IMR-90 (cell line): ENCODE data around the gene DVL3. TPM values are rescaled to one million over a fixed set of nuclear protein-coding genes. Genes with fewer than 3 reads are reported as not detected.

ENCODE experiments used
- ATAC-seq: fragments of 200-7000 bp; cut with Tn5 transposase; 2 replicates; pipeline ENCODE4 v1.9.1; 2020; ENCODE audit warnings: low read depth, mild to moderate bottlenecking, moderate library complexity
- BruUV-seq: library from RNA; stranded (reverse); fragments of 400-500 nt; replicated peaks from 2 replicates; lab custom pipeline; 2021; lab: Mats Ljungman, UMichigan
- CTCF ChIA-PET: fragments of 300-600 bp; formaldehyde crosslinking; extraction: SDS; loops from one replicate; lab custom pipeline; 2021; ENCODE audit warnings: antibody characterized with exemption; lab: Yijun Ruan, JAX
- POLR2A ChIA-PET: fragments of 300-600 bp; sonication (Branson Sonifier 250); formaldehyde crosslinking; loops from one replicate; lab custom pipeline; 2022; ENCODE audit warnings: antibody characterized with exemption; ENCODE audit not compliant: unreplicated experiment; lab: Charles Lee
- DNase-seq: peaks from one replicate; pipeline ENCODE4 v3.0.0; 2013
- H2AFZ ChIP-seq: replicated peaks from 2 replicates; pipeline ENCODE3; 2013; ENCODE audit warnings: low read length, mild to moderate bottlenecking; ENCODE audit not compliant: poor library complexity
- H2AK5ac ChIP-seq: 2 replicates; pipeline ENCODE4 v1.6.1; 2013; ENCODE audit warnings: low read depth, low read length, inconsistent platforms
- H2AK9ac ChIP-seq: replicated peaks from 2 replicates; pipeline ENCODE3; 2013; ENCODE audit warnings: mild to moderate bottlenecking, low read depth, low read length, moderate library complexity; ENCODE audit not compliant: poor library complexity
- H2BK120ac ChIP-seq: 2 replicates; pipeline ENCODE4 v1.6.1; 2013; ENCODE audit warnings: low read depth, low read length, inconsistent platforms
- H2BK15ac ChIP-seq: 3 replicates; pipeline ENCODE4 v1.6.1; 2013; ENCODE audit warnings: low read depth, low read length, inconsistent platforms
- H2BK20ac ChIP-seq: 2 replicates; pipeline ENCODE4 v1.6.1; 2013; ENCODE audit warnings: low read depth, mild to moderate bottlenecking, inconsistent platforms, low read length, moderate library complexity
- H2BK5ac ChIP-seq: 2 replicates; pipeline ENCODE4 v1.6.1; 2013; ENCODE audit warnings: mild to moderate bottlenecking, low read depth, low read length, inconsistent platforms; ENCODE audit not compliant: poor library complexity, severe bottlenecking
- H3K14ac ChIP-seq: replicated peaks from 2 replicates; pipeline ENCODE4 v1.6.1; 2013; ENCODE audit warnings: low read depth, low read length, inconsistent platforms
- H3K18ac ChIP-seq: 2 replicates; pipeline ENCODE4 v1.6.1; 2013; ENCODE audit warnings: low read depth, low read length, control low read depth
- H3K23ac ChIP-seq: 2 replicates; pipeline ENCODE4 v1.6.1; 2013; ENCODE audit warnings: low read depth, low read length, inconsistent platforms
- H3K27ac ChIP-seq: 2 replicates; pipeline ENCODE4 v1.5.1; 2013; ENCODE audit warnings: mild to moderate bottlenecking, control low read depth, low read length; ENCODE audit not compliant: insufficient read depth
- H3K27me3 ChIP-seq: 2 replicates; pipeline ENCODE4 v1.6.1; 2013; ENCODE audit warnings: low read length; ENCODE audit not compliant: control insufficient read depth, insufficient read depth
- H3K36me3 ChIP-seq: 2 replicates; pipeline ENCODE4 v1.6.1; 2013; ENCODE audit warnings: low read length, mixed read lengths; ENCODE audit not compliant: control insufficient read depth, insufficient read depth
- H3K4ac ChIP-seq: 2 replicates; pipeline ENCODE4 v1.6.1; 2013; ENCODE audit warnings: low read depth, low read length, inconsistent platforms
- H3K4me1 ChIP-seq: 2 replicates; pipeline ENCODE4 v1.6.1; 2013; ENCODE audit warnings: low read length, mixed read lengths; ENCODE audit not compliant: control insufficient read depth, insufficient read depth
- H3K4me2 ChIP-seq: 2 replicates; pipeline ENCODE4 v1.6.1; 2013; ENCODE audit warnings: low read depth, mild to moderate bottlenecking, control low read depth, low read length, moderate library complexity
- H3K4me3 ChIP-seq: 2 replicates; pipeline ENCODE4 v1.5.1; 2013; ENCODE audit warnings: low read depth, mild to moderate bottlenecking, control low read depth, low read length, moderate library complexity; ENCODE audit not compliant: insufficient read depth
- H3K56ac ChIP-seq: 2 replicates; pipeline ENCODE4 v1.6.1; 2013; ENCODE audit warnings: low read length, inconsistent platforms; ENCODE audit not compliant: insufficient read depth; ENCODE audit errors: extremely low read depth
- H3K79me1 ChIP-seq, 2 experiments: 2 replicates each; pipeline ENCODE4 v1.6.1; 2013; ENCODE audit warnings: low read length in 2 of 2, inconsistent platforms in 1 of 2, low read depth in 1 of 2
- H3K9ac ChIP-seq: 2 replicates; pipeline ENCODE4 v1.6.1; 2013; ENCODE audit warnings: low read depth, low read length, control low read depth
- H3K9me1 ChIP-seq: 2 replicates; pipeline ENCODE4 v1.6.1; 2013; ENCODE audit warnings: low read length, inconsistent platforms; ENCODE audit not compliant: insufficient read depth
- H3K9me3 ChIP-seq: 2 replicates; pipeline ENCODE4 v1.6.1; 2013; ENCODE audit warnings: low read length; ENCODE audit not compliant: control insufficient read depth, insufficient read depth
- H4K20me1 ChIP-seq: 2 replicates; pipeline ENCODE4 v1.6.1; 2013; ENCODE audit warnings: low read length, inconsistent platforms; ENCODE audit not compliant: insufficient read depth
- H4K5ac ChIP-seq: 2 replicates; pipeline ENCODE4 v1.6.1; 2013; ENCODE audit warnings: mild to moderate bottlenecking, low read depth, low read length, control low read depth
- H4K8ac ChIP-seq, 2 experiments: 2 replicates each; pipeline ENCODE4 v1.6.1; 2013; ENCODE audit warnings: low read depth in 2 of 2, low read length in 2 of 2, control low read depth in 1 of 2, inconsistent platforms in 1 of 2
- H4K91ac ChIP-seq: 2 replicates; pipeline ENCODE4 v1.6.1; 2013; ENCODE audit warnings: low read depth, low read length, inconsistent platforms; ENCODE audit not compliant: insufficient read depth
- BHLHE40 ChIP-seq: fragments of 150-350 bp; IDR thresholded peaks from 2 replicates; pipeline ENCODE4 v1.6.1; 2016; ENCODE audit warnings: mild to moderate bottlenecking, low read depth, low read length
- CEBPB ChIP-seq: IDR thresholded peaks from 2 replicates; pipeline ENCODE4 v1.6.1; 2012; ENCODE audit warnings: low read depth, low read length, improper control_type of control experiment
- CHD1 ChIP-seq: IDR thresholded peaks from 2 replicates; pipeline ENCODE4 v1.6.1; 2012; ENCODE audit warnings: low read depth, low read length, improper control_type of control experiment
- FOS ChIP-seq: fragments of 150-350 bp; IDR thresholded peaks from 2 replicates; pipeline ENCODE4 v1.6.1; 2016; ENCODE audit warnings: low read depth, low read length
- MAFK ChIP-seq: IDR thresholded peaks from 2 replicates; pipeline ENCODE4 v1.6.1; 2012; ENCODE audit warnings: low read depth, low read length, improper control_type of control experiment
- MAZ ChIP-seq: IDR thresholded peaks from 2 replicates; pipeline ENCODE4 v1.6.1; 2012; ENCODE audit warnings: low read depth, mild to moderate bottlenecking, low read length, improper control_type of control experiment, moderate library complexity, borderline replicate concordance
- MXI1 ChIP-seq: IDR thresholded peaks from 2 replicates; pipeline ENCODE4 v1.6.1; 2012; ENCODE audit warnings: low read depth, mild to moderate bottlenecking, low read length, moderate library complexity, borderline replicate concordance
- NFE2L2 ChIP-seq: fragments of 150-350 bp; IDR thresholded peaks from 2 replicates; pipeline ENCODE4 v1.6.1; 2016; ENCODE audit warnings: low read depth, mild to moderate bottlenecking, low read length
- POLR2A ChIP-seq: IDR thresholded peaks from 2 replicates; pipeline ENCODE4 v1.6.1; 2012; ENCODE audit warnings: mild to moderate bottlenecking, low read depth, low read length
- RAD21 ChIP-seq: IDR thresholded peaks from 2 replicates; pipeline ENCODE4 v1.6.1; 2012; ENCODE audit warnings: low read length, improper control_type of control experiment
- RCOR1 ChIP-seq: IDR thresholded peaks from 2 replicates; pipeline ENCODE4 v1.6.1; 2012; ENCODE audit warnings: mild to moderate bottlenecking, low read length, improper control_type of control experiment; ENCODE audit not compliant: insufficient replicate concordance
- RFX5 ChIP-seq: IDR thresholded peaks from 2 replicates; pipeline ENCODE4 v1.8.0; 2012; ENCODE audit warnings: low read depth, mild to moderate bottlenecking, low read length, moderate library complexity
- WGBS, 2 experiments: methylation state at CpG; one replicate each; pipeline versions ENCODE4 v1.1.5 to v1.1.7; 2013; ENCODE audit warnings: missing lambda C conversion rate in 2 of 2; ENCODE audit not compliant: insufficient read length in 1 of 2; ENCODE audit errors: extremely low coverage in 2 of 2; 5-methylcytosine and 5-hydroxymethylcytosine counted together
- dilution Hi-C: fragments of 300-500 bp; cut with HindIII; formaldehyde crosslinking; loops from one replicate; pipeline ENCODE4 v1.14.3; 2018; ENCODE audit warnings: low sequenced_read_pairs; ENCODE audit not compliant: unreplicated experiment
- in situ Hi-C: fragments of 300-500 bp; cut with MboI; formaldehyde crosslinking; loops from 3 replicates; pipeline ENCODE4 v1.14.3; 2019; ENCODE audit warnings: low sequenced_read_pairs, inconsistent platforms, mixed read lengths
- intact Hi-C: fragments of 100-400 bp; cut with micrococcal nuclease; formaldehyde crosslinking; loops from 2 replicates; pipeline ENCODE4 v1.10.0; 2022
- polyA plus RNA-seq, 3 experiments: library from polyadenylated mRNA; depleted of rRNA; stranded (reverse); fragments of >200 nt; gene quantifications; 2 replicates each; pipeline ENCODE4 v1.2.3, GENCODE V29; 2012; ENCODE audit warnings: low replicate concordance in 1 of 3
- total RNA-seq: library from RNA; depleted of rRNA; stranded (reverse); fragments of >200 nt; gene quantifications from 2 replicates; pipeline ENCODE4 v1.2.3, GENCODE V29; 2012
- TF ChIP-seq, protein P1 (sequence below): conservative IDR thresholded peaks from 2 replicates; pipeline ENCODE4 v1.5.1; 2012; ENCODE audit warnings: mild to moderate bottlenecking, low read depth, low read length, improper control_type of control experiment
- TF ChIP-seq, protein P2 (sequence below): fragments of 150-350 bp; IDR thresholded peaks from 2 replicates; pipeline ENCODE4 v1.6.1; 2017; ENCODE audit warnings: mild to moderate bottlenecking, antibody characterized with exemption, low read length, low read depth

Gene DVL3
- total and polyA plus RNA-seq, 2 of the 4 experiments (the other 2 are of a cell fraction), result 23.3 to 40.4 TPM

DNA sequence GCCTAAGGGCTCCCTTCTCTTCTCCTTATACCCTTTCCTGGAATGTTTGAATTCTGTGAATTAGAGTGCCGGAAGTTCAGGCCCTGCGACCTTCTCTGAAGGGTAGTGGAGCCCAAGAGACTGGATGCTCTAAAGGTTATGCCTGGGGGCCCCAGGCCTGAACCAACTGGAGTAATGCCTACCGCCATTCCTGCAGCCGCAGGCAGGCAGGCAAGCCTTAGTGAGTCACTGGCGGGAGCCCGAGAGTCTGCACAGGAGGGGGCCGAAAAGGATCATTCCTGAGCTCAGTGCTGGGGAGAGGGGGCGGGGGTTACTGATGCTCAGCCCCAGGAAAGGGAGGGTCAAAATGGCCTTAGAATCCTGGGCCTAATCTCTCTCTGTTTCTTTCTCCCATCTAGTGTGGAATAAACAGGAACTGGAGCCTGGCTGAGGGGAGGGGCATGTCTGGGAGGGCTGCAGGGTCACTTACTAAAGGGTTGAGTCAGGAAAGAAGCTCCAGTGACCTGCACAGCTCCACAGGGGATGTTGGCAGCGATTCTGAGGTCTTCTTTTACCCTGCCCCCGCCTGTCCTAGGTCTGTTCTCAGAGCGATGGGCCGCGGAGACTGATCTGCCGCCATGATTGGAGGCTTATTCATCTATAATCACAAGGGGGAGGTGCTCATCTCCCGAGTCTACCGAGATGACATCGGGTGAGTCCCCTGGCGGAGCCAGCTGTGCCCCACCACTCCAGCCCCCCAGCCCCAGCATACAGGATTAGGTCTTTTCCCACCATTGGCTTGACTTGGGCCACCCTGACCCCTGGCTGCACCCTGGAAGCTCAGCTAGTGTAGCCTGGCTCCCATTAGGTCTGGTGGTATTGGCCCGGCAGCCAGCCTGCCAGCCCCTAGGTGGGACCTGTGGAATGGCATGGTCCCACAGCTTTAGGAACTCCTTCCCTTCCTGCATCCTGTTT is 21.5 kb downstream of the DVL3 start:
- BruUV-seq, result no TSS peak
- peak overlapping the region; percentile 96 for H2BK5ac ChIP-seq
- H4K8ac ChIP-seq, result peak overlapping the region; percentile 77 to 87
- DNase-seq, result peak; percentile 96
- H2AK9ac ChIP-seq, result peak overlapping the region; percentile 94
- peak overlapping the region; percentile 95 for H3K56ac ChIP-seq
- H2BK20ac ChIP-seq, result no peak overlapping the region; the same call in 1 of the 2 replicates
- H2BK15ac ChIP-seq, result peak overlapping the region; percentile 6; the same call in 1 of the 3 replicates
- peak overlapping the region; percentile 86 for H3K4me3 ChIP-seq
- peak overlapping the region; percentile 88 for H3K4ac ChIP-seq
- dilution Hi-C loops (no loop called here), in situ Hi-C loops (no loop called here), intact Hi-C loops (loop anchor here (1.0 to 5.0 kb wide), 3 partner anchors 9 to 279 kb away; partner anchors contain the start of gene DVL3)
- peaks cover 37 to 69% of the 10 kb centered on the region in 2 experiments for H3K79me1 ChIP-seq
- peak overlapping the region; percentile 96 for H3K9ac ChIP-seq
- H4K91ac ChIP-seq, result peak overlapping the region; percentile 83
- peak; percentile 77 for ATAC-seq
- H3K18ac ChIP-seq, result peak overlapping the region; percentile 48
- H3K36me3 ChIP-seq, result peaks cover 51% of the 10 kb centered on the region
- peak overlapping the region; percentile 81 for H3K23ac ChIP-seq
- H3K14ac ChIP-seq, result peak overlapping the region; percentile 69
- H4K5ac ChIP-seq, result peak overlapping the region; percentile 48
- ChIA-PET POLR2A (interaction anchor here (0.5 to 1.2 kb wide), 6 partner anchors 10 to 143 kb away, joined by 3 to 11 read pairs (median 3); partner anchors contain the start of gene ABCF3), CTCF (interaction anchor here (0.6 to 1.4 kb wide), 2 partner anchors 51 to 73 kb away, joined by 4 read pairs; partner anchors contain the start of gene EEF1AKMT4)
- no peaks in the 10 kb centered on the region for H3K27me3 ChIP-seq
- peaks cover 58% of the 10 kb centered on the region for H4K20me1 ChIP-seq
- H2BK120ac ChIP-seq, result peak overlapping the region; percentile 36
- no peaks in the 10 kb centered on the region for H3K9me3 ChIP-seq
- 0% methylated on average over 4 of the region's 19 CpGs; no CpG with 5 or more reads in 1 of the 2 experiments for WGBS, 2 experiments
- H3K4me1 ChIP-seq, result peaks cover 13% of the 10 kb centered on the region
- peaks cover 27% of the 10 kb centered on the region for H3K9me1 ChIP-seq
- peak overlapping the region; percentile 82 for H2AFZ ChIP-seq
- H3K27ac ChIP-seq, result peak overlapping the region; percentile 96
- peak overlapping the region; percentile 90 for H2AK5ac ChIP-seq
- peak overlapping the region; percentile 97 for H3K4me2 ChIP-seq
- TF ChIP-seq RCOR1, result no peak
- TF ChIP-seq FOS, result peak; percentile 86
- peak; percentile 50 for TF ChIP-seq POLR2A
- TF ChIP-seq, protein P1, sequence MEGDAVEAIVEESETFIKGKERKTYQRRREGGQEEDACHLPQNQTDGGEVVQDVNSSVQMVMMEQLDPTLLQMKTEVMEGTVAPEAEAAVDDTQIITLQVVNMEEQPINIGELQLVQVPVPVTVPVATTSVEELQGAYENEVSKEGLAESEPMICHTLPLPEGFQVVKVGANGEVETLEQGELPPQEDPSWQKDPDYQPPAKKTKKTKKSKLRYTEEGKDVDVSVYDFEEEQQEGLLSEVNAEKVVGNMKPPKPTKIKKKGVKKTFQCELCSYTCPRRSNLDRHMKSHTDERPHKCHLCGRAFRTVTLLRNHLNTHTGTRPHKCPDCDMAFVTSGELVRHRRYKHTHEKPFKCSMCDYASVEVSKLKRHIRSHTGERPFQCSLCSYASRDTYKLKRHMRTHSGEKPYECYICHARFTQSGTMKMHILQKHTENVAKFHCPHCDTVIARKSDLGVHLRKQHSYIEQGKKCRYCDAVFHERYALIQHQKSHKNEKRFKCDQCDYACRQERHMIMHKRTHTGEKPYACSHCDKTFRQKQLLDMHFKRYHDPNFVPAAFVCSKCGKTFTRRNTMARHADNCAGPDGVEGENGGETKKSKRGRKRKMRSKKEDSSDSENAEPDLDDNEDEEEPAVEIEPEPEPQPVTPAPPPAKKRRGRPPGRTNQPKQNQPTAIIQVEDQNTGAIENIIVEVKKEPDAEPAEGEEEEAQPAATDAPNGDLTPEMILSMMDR, result no peak
- TF ChIP-seq MXI1, result peak; percentile 34; the same call in 1 of the 2 replicates
- no peak for TF ChIP-seq CEBPB
- TF ChIP-seq MAZ, result peak; percentile 98
- no peak for TF ChIP-seq RFX5
- TF ChIP-seq BHLHE40, result no peak; the same call in 1 of the 2 replicates
- TF ChIP-seq, protein P2, sequence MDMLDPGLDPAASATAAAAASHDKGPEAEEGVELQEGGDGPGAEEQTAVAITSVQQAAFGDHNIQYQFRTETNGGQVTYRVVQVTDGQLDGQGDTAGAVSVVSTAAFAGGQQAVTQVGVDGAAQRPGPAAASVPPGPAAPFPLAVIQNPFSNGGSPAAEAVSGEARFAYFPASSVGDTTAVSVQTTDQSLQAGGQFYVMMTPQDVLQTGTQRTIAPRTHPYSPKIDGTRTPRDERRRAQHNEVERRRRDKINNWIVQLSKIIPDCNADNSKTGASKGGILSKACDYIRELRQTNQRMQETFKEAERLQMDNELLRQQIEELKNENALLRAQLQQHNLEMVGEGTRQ, result no peak
- no peak for TF ChIP-seq MAFK
- TF ChIP-seq RAD21, result no peak; the same call in 1 of the 2 replicates
- TF ChIP-seq CHD1, result no peak; the same call in 1 of the 2 replicates
- no peak for TF ChIP-seq NFE2L2
